Activated naive CD8-positive, alpha-beta T cell treated with anti-CD3 and anti-CD28 coated beads, Interleukin-2, amount 50 U/mL, for 16 hours (primary cell): ENCODE data around the gene SCD.
"Not testable (repeated sequence)": the region's sequence is repeated elsewhere in the genome, so short reads cannot be mapped to it uniquely, and the experiment has no call there.

ENCODE experiments used
- DNase-seq: peaks from one replicate; pipeline ENCODE4 v3.0.0-alpha.2; 2020; ENCODE audit warnings: low read depth, low spot score

SCD gene

GRCh38 chr10:100362570-100363496, 15.8 kb downstream of the SCD start:
- DNase-seq, result no peak

GRCh38 chr10:100364175-100364574, 17.1 kb downstream of the SCD start:
- no peak for DNase-seq

GRCh38 chr10:100364735-100365391, 17.8 kb downstream of the SCD start:
- DNase-seq, result no peak

GRCh38 chr10:100368721-100369120, 21.7 kb downstream of the SCD start:
- DNase-seq, result no peak

GRCh38 chr10:100370714-100371481, 23.9 kb downstream of the SCD start:
- no peak for DNase-seq

- no peak for DNase-seq
Measured at GRCh38 chr10:100371482-100372027, 24.5 kb downstream of the SCD start.

GRCh38 chr10:100372415-100373297, 25.6 kb downstream of the SCD start:
- no peak for DNase-seq

- DNase-seq, result peak; percentile 65
Measured at GRCh38 chr10:100373298-100374199, 26.5 kb downstream of the SCD start.

- no peak for DNase-seq
Measured at GRCh38 chr10:100374200-100374655, 27.2 kb downstream of the SCD start.

- not testable (repeated sequence) for DNase-seq
Measured at GRCh38 chr10:100374677-100375353, 27.8 kb downstream of the SCD start.

- not testable (repeated sequence) for DNase-seq
Measured at GRCh38 chr10:100376656-100377055, 29.6 kb downstream of the SCD start.

- DNase-seq, result no peak
Measured at GRCh38 chr10:100377830-100378229, 30.8 kb downstream of the SCD start.

GRCh38 chr10:100380400-100380799, 33.4 kb downstream of the SCD start:
- no peak for DNase-seq

GRCh38 chr10:100382553-100382952, 35.5 kb downstream of the SCD start:
- DNase-seq, result no peak

GRCh38 chr10:100383251-100383650, 36.2 kb downstream of the SCD start:
- no peak for DNase-seq

- no peak for DNase-seq
Measured at GRCh38 chr10:100391163-100392002, 44.4 kb downstream of the SCD start.

GRCh38 chr10:100392686-100393003, 45.6 kb downstream of the SCD start:
- no peak for DNase-seq

- DNase-seq, result no peak
Measured at GRCh38 chr10:100395626-100396025, 48.6 kb downstream of the SCD start.
